NT2/D1 (cell line): ENCODE data around the gene HCN1.

Experiments used
- DNase-seq: peaks from one replicate; pipeline ENCODE4 v3.0.0-alpha.2; 2011; ENCODE audit warnings: low read depth, low spot score
- H3K27me3 ChIP-seq: 2 replicates; pipeline ENCODE4 v1.6.0; 2011; ENCODE audit warnings: mild to moderate bottlenecking; ENCODE audit not compliant: insufficient read length, insufficient read depth
- H3K36me3 ChIP-seq: 2 replicates; pipeline ENCODE4 v1.6.1; 2011; ENCODE audit warnings: mild to moderate bottlenecking, low read length, mixed read lengths; ENCODE audit not compliant: insufficient read depth, insufficient read length
- H3K4me1 ChIP-seq: 2 replicates; pipeline ENCODE4 v1.5.1; 2011; ENCODE audit not compliant: insufficient read depth, insufficient read length
- H3K4me3 ChIP-seq: 2 replicates; pipeline ENCODE4 v1.5.1; 2011; ENCODE audit warnings: low read depth; ENCODE audit not compliant: insufficient read length
- H3K9ac ChIP-seq: 2 replicates; pipeline ENCODE4 v1.6.0; 2011; ENCODE audit warnings: low read depth; ENCODE audit not compliant: insufficient read length
- H3K9me3 ChIP-seq: 2 replicates; pipeline ENCODE4 v1.5.1; 2011; ENCODE audit warnings: mild to moderate bottlenecking, low read length; ENCODE audit not compliant: insufficient read depth
- SUZ12 ChIP-seq: IDR thresholded peaks from 2 replicates; pipeline ENCODE4 v1.6.1; 2011; ENCODE audit not compliant: insufficient read length, insufficient read depth; ENCODE audit errors: extremely low read depth
- YY1 ChIP-seq: IDR thresholded peaks from 2 replicates; pipeline ENCODE4 v1.6.1; 2011; ENCODE audit not compliant: insufficient read length, insufficient read depth
- ZNF274 ChIP-seq: IDR thresholded peaks from 2 replicates; pipeline ENCODE4 v1.6.1; 2011; ENCODE audit warnings: mild to moderate bottlenecking, low read depth, low read length

The HCN1 gene

GRCh38 chr5:45437752-45438151 is 258.4 kb downstream of the HCN1 start:
- no peaks in the 10 kb centered on the region for H3K36me3 ChIP-seq
- no peaks in the 10 kb centered on the region for H3K27me3 ChIP-seq
- H3K9ac ChIP-seq = no peak overlapping the region
- no peaks in the 10 kb centered on the region for H3K9me3 ChIP-seq
- no peak for DNase-seq
- no peak for TF ChIP-seq YY1
- no peak for TF ChIP-seq ZNF274
- TF ChIP-seq SUZ12 = no peak
- H3K4me3 ChIP-seq = no peak overlapping the region
- no peaks in the 10 kb centered on the region for H3K4me1 ChIP-seq

GRCh38 chr5:45417285-45417998 is 278.7 kb downstream of the HCN1 start:
- TF ChIP-seq ZNF274 = no peak
- TF ChIP-seq YY1 = no peak
- TF ChIP-seq SUZ12 = no peak
- no peaks in the 10 kb centered on the region for H3K4me1 ChIP-seq
- H3K9ac ChIP-seq = no peak overlapping the region
- H3K27me3 ChIP-seq = no peaks in the 10 kb centered on the region
- H3K36me3 ChIP-seq = no peaks in the 10 kb centered on the region
- DNase-seq = no peak
- H3K4me3 ChIP-seq = no peak overlapping the region
- no peaks in the 10 kb centered on the region for H3K9me3 ChIP-seq

- no peak for TF ChIP-seq SUZ12
- TF ChIP-seq YY1 = no peak
- no peak for TF ChIP-seq ZNF274
- H3K36me3 ChIP-seq = no peaks in the 10 kb centered on the region
- H3K4me3 ChIP-seq = no peak overlapping the region
- H3K9me3 ChIP-seq = no peaks in the 10 kb centered on the region
- H3K9ac ChIP-seq = no peak overlapping the region
- DNase-seq = no peak
- no peaks in the 10 kb centered on the region for H3K27me3 ChIP-seq
- no peaks in the 10 kb centered on the region for H3K4me1 ChIP-seq
Measured at GRCh38 chr5:45414620-45415573, 281.3 kb downstream of the HCN1 start.

GRCh38 chr5:45411971-45412612 is 284.1 kb downstream of the HCN1 start:
- H3K27me3 ChIP-seq = no peaks in the 10 kb centered on the region
- no peak for TF ChIP-seq ZNF274
- TF ChIP-seq SUZ12 = no peak
- no peak for TF ChIP-seq YY1
- no peaks in the 10 kb centered on the region for H3K9me3 ChIP-seq
- no peak overlapping the region for H3K4me3 ChIP-seq
- H3K4me1 ChIP-seq = no peaks in the 10 kb centered on the region
- H3K36me3 ChIP-seq = no peaks in the 10 kb centered on the region
- H3K9ac ChIP-seq = no peak overlapping the region
- DNase-seq = no peak

GRCh38 chr5:45410304-45410995 is 285.7 kb downstream of the HCN1 start:
- no peak overlapping the region for H3K4me3 ChIP-seq
- H3K9me3 ChIP-seq = no peaks in the 10 kb centered on the region
- DNase-seq = no peak
- no peaks in the 10 kb centered on the region for H3K27me3 ChIP-seq
- no peaks in the 10 kb centered on the region for H3K4me1 ChIP-seq
- TF ChIP-seq YY1 (no peak), ZNF274 (no peak)
- no peak overlapping the region for H3K9ac ChIP-seq
- H3K36me3 ChIP-seq = no peaks in the 10 kb centered on the region

- H3K9me3 ChIP-seq = no peaks in the 10 kb centered on the region
- H3K36me3 ChIP-seq = no peaks in the 10 kb centered on the region
- TF ChIP-seq SUZ12 = no peak
- no peak for TF ChIP-seq YY1
- TF ChIP-seq ZNF274 = no peak
- no peak overlapping the region for H3K4me3 ChIP-seq
- no peak overlapping the region for H3K9ac ChIP-seq
- no peaks in the 10 kb centered on the region for H3K27me3 ChIP-seq
- no peaks in the 10 kb centered on the region for H3K4me1 ChIP-seq
- no peak for DNase-seq
Measured at GRCh38 chr5:45408067-45408466, 288.1 kb downstream of the HCN1 start.
